T-cell (primary cell): ENCODE measurements around the gene TMEM242. TPM values are rescaled to one million over a fixed set of nuclear protein-coding genes. Genes with fewer than 3 reads are reported as not detected.

Experiments used
- ATAC-seq, 4 experiments: fragments of 200-7000 bp in 3 of 4; fragments of 150-1000 bp in 1 of 4; cut with Tn5 transposase; replicated peaks in 1 of 4; 1 replicate in 3 of 4; 2 replicates in 1 of 4; pipeline ENCODE4 v1.10.0; 2021; ENCODE audit warnings: moderate library complexity in 3 of 4, mild to moderate bottlenecking in 2 of 4, moderate number of reproducible peaks in 1 of 4
- CTCF ChIA-PET, 2 donors: fragments of 300-600 bp; sonication (Branson Sonifier 250); formaldehyde crosslinking; loops; one replicate each; lab custom pipeline; 2022; ENCODE audit warnings: antibody characterized with exemption in 2 of 2; lab: Charles Lee
- POLR2A ChIA-PET, 2 donors: fragments of 300-600 bp; sonication (Branson Sonifier 250); formaldehyde crosslinking; loops; one replicate each; lab custom pipeline; 2022; ENCODE audit warnings: antibody characterized with exemption in 2 of 2; lab: Charles Lee
- DNase-seq, 35 experiments: peaks; one replicate each; pipeline versions ENCODE4 v3.0.0 to v3.0.0-alpha.2; 2013 to 2023
- H3K27ac ChIP-seq: one replicate; pipeline ENCODE4 v1.5.1; 2013; ENCODE audit warnings: low read length
- H3K27me3 ChIP-seq, 2 experiments: replicated peaks in 1 of 2; 1 replicate in 1 of 2; 2 replicates in 1 of 2; pipeline versions ENCODE4 v1.6.1 to v1.7.0; 2013; ENCODE audit warnings: low read length in 1 of 2, mixed read lengths in 1 of 2; ENCODE audit not compliant: control insufficient read depth in 2 of 2, insufficient read depth in 2 of 2; ENCODE audit errors: extremely low read depth in 1 of 2
- H3K36me3 ChIP-seq, 2 donors: 1 replicate in 1 of 2; 2 replicates in 1 of 2; pipeline versions ENCODE4 v1.6.1 to v1.7.0; 2013; ENCODE audit warnings: low read length in 1 of 2; ENCODE audit not compliant: control insufficient read depth in 2 of 2, insufficient read depth in 1 of 2; ENCODE audit errors: extremely low read depth in 1 of 2
- H3K4me1 ChIP-seq, 2 experiments: 1 replicate in 1 of 2; 2 replicates in 1 of 2; pipeline versions ENCODE4 v1.6.1 to v1.7.0; 2013; ENCODE audit warnings: low read length in 2 of 2, mixed read lengths in 1 of 2; ENCODE audit not compliant: insufficient read depth in 2 of 2, control insufficient read depth in 1 of 2; ENCODE audit errors: extremely low read depth in 1 of 2
- H3K4me3 ChIP-seq, 2 donors: 1 replicate in 1 of 2; 2 replicates in 1 of 2; pipeline versions ENCODE4 v1.5.1 to v1.7.0; 2013; ENCODE audit warnings: mild to moderate bottlenecking in 2 of 2, low read length in 1 of 2, moderate library complexity in 1 of 2; ENCODE audit not compliant: control insufficient read depth in 1 of 2; ENCODE audit errors: extremely low read depth in 1 of 2
- H3K9me3 ChIP-seq: 2 replicates; pipeline ENCODE4 v1.7.0; 2013
- H3K27ac Mint-ChIP-seq, 2 donors: one replicate each; pipeline ENCODE4 v1.8.0; 2020 to 2021; ENCODE audit warnings: mild to moderate bottlenecking in 2 of 2, mixed read lengths in 2 of 2
- H3K27me3 Mint-ChIP-seq, 2 donors: one replicate each; pipeline ENCODE4 v1.8.0; 2021 to 2022; ENCODE audit warnings: mixed read lengths in 2 of 2
- H3K36me3 Mint-ChIP-seq: one replicate; pipeline ENCODE4 v1.8.0; 2021; ENCODE audit warnings: mixed read lengths
- H3K4me1 Mint-ChIP-seq, 3 donors: one replicate each; pipeline ENCODE4 v1.8.0; 2020 to 2022; ENCODE audit warnings: mixed read lengths in 3 of 3, mild to moderate bottlenecking in 1 of 3
- H3K4me3 Mint-ChIP-seq, 3 donors: one replicate each; pipeline ENCODE4 v1.8.0; 2020 to 2022; ENCODE audit warnings: mild to moderate bottlenecking in 3 of 3, mixed read lengths in 3 of 3, moderate library complexity in 3 of 3
- H3K9me3 Mint-ChIP-seq, 3 donors: one replicate each; pipeline ENCODE4 v1.8.0; 2020 to 2022; ENCODE audit warnings: mixed read lengths in 3 of 3
- WGBS: methylation state at CpG from one replicate; pipeline ENCODE4 v1.1.5; 2013; ENCODE audit warnings: missing lambda C conversion rate; ENCODE audit not compliant: insufficient coverage; 5-methylcytosine and 5-hydroxymethylcytosine counted together
- total RNA-seq, 35 experiments: library from RNA in 6 of 35; stranded (reverse) in 6 of 35; fragments of 120-200 nt in 1 of 35; gene quantifications; one replicate each; pipeline versions ENCODE4 v1.2.1 to v1.2.4 and lab custom pipeline; 2013 to 2026

TMEM242 gene
- total RNA-seq, 5 donors from 2014 or later (not counting 1 experiment from before 2014, with no cell fraction given), result 10.3 to 17.9 (median 12.9) TPM

- Mint-ChIP-seq H3K4me1 (peaks cover 17 to 21% (median 21%) of the 10 kb centered on the region in 3 donors), H3K36me3 (no peaks in the 10 kb centered on the region), H3K27me3 (peaks cover 5 to 14% of the 10 kb centered on the region in 2 donors), H3K27ac (no peak overlapping the region), H3K9me3 (peaks cover 0 to 5% (median 0%) of the 10 kb centered on the region in 3 donors), H3K4me3 (no peak overlapping the region)
- ChIA-PET POLR2A (no interaction called here), CTCF (no interaction called here)
- no peak for DNase-seq
- no CpG with 5 or more reads among the region's 12 CpGs for WGBS
- no peaks in the 10 kb centered on the region for H3K9me3 ChIP-seq
- H3K36me3 ChIP-seq, result no peaks in the 10 kb centered on the region
- H3K27ac ChIP-seq, result no peak overlapping the region
- peaks cover 0 to 28% of the 10 kb centered on the region in 2 experiments for H3K4me1 ChIP-seq
- peaks cover 6 to 58% of the 10 kb centered on the region in 2 experiments for H3K27me3 ChIP-seq
- no peak for ATAC-seq
- H3K4me3 ChIP-seq, result no peak overlapping the region
Measured at GRCh38 chr6:157239671-157240058, 83.7 kb downstream of the TMEM242 start.

Other genes starting within 250 kb of the TMEM242 start
- 1 to 10 TPM; 2.1 to 3.7 (median 2.6) TPM for gene ZDHHC14, start 57.7 kb upstream of the TMEM242 start, total RNA-seq